ENCODE data around the gene LNX1.
"Not testable (repeated sequence)": the region's sequence is repeated elsewhere in the genome, so short reads cannot be mapped to it uniquely, and the experiment has no call there.

The LNX1 gene

GRCh38 chr4:53419208-53419607, 172.1 kb downstream of the LNX1 start:
- DNase-seq (ENCODE audit: low read depth) = no peak
- no peak for TF ChIP-seq CTCF (IDR thresholded peaks at IDR 0.05; ENCODE audit: low read length, missing control alignments)
- no peak overlapping the region for H3K4me3 ChIP-seq (replicated peaks; ENCODE audit: low read depth, low read length)

- H3K4me3 ChIP-seq (replicated peaks; ENCODE audit: low read depth, low read length); DNase-seq (ENCODE audit: low read depth): not testable (repeated sequence)
Observed at GRCh38 chr4:53409479-53409878, 181.8 kb downstream of the LNX1 start.
